H7 (cell line): ENCODE data around the gene CNTNAP3B. TPM values are rescaled to one million over a fixed set of nuclear protein-coding genes. Genes with fewer than 3 reads are reported as not detected.
"Not testable (repeated sequence)": the region's sequence is repeated elsewhere in the genome, so short reads cannot be mapped to it uniquely, and the experiment has no call there.

Experiments used
- DNase-seq: peaks from one replicate; pipeline ENCODE4 v3.0.0; 2012
- H3K27me3 ChIP-seq: 2 replicates; pipeline ENCODE4 v1.6.0; 2011; ENCODE audit warnings: mild to moderate bottlenecking, low read length; ENCODE audit not compliant: control insufficient read depth, insufficient read depth
- H3K36me3 ChIP-seq: replicated peaks from 2 replicates; pipeline ENCODE4 v1.5.1; 2011; ENCODE audit warnings: low read length; ENCODE audit not compliant: control insufficient read depth, insufficient read depth
- H3K4me3 ChIP-seq: 2 replicates; pipeline ENCODE4 v1.5.1; 2011; ENCODE audit warnings: low read depth, mild to moderate bottlenecking, control low read depth, low read length, moderate library complexity; ENCODE audit not compliant: insufficient read depth
- total RNA-seq: library from RNA; depleted of rRNA; stranded (reverse); fragments of >200 nt; shearing (Covaris generic); gene quantifications from 2 replicates; pipeline ENCODE4 v1.2.3, GENCODE V29; 2014

CNTNAP3B gene
- total RNA-seq, 1 experiment from 2014 or later = 2.0 TPM

DNA sequence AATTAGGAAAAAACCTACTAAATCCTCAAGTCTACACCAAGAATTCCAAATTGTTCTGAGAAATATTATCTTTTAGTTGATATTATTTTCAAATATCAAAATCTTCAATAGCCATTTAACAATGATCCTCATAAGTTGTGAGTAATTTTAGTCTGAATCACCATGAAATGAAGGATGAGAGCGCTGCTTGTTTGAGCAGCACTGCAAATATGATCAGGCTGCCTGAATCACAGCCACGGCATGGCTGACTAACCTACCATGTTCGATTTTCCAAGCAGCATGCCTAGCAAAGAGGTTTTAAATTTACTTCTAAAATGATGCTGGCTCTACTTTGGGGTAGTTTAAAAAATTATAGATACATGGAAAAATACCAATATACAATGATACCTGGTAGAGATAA lies 95.7 kb downstream of the CNTNAP3B start:
- not testable (repeated sequence) for DNase-seq, H3K27me3 ChIP-seq, H3K4me3 ChIP-seq, H3K36me3 ChIP-seq

DNA sequence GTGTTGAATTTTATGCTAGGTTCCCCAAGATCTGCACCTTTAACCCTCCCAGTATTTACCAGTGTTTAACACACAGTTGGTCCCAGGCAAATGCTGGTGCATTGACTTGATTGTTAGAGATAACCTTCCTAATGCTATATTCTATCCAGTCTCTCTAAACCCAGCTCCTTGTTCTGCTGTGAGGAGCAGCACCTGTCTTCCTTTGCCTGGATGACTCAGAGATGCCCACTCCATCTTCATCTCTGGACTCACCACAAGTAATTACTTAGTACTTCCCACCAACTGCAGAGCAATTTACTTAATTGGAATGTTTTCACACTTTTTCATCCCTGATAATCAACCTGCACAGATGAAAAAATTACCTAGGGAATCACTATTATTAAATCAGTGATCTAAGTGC lies 108.6 kb downstream of the CNTNAP3B start:
- not testable (repeated sequence) for H3K4me3 ChIP-seq, H3K36me3 ChIP-seq, DNase-seq, H3K27me3 ChIP-seq

DNA sequence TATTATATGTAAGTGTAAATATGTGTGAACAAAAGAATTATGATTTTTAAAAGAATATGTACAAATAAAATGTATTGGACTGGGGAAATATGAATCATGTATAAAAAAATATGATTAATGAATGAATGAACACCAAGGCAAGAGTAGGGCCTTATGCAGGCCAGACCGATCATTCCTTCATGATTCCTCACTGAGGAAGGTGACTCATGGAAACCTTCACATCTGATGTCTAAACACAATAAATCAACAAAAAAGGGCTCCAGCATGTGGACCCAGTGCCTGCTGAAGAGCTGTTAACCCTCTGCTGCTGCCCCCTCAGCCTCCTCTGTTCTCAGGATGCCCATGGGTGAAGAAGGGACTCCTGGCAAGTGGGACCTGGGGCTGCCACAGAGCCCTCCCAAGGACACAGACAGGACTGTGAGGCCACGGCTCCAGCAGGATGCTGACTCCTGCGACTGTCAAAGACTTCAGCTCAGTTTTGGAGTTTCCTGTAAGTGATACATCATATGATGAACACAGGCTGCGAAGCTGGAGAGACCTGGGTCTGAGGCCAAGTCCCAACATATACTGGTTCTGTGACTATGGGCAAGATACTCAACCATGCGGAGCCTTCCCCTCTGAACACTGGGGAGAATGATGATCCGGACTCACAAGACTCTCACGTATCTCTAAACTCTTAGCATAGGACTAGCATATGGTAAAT lies 110.9 kb downstream of the CNTNAP3B start:
- H3K27me3 ChIP-seq, DNase-seq, H3K4me3 ChIP-seq, H3K36me3 ChIP-seq: not testable (repeated sequence)

DNA sequence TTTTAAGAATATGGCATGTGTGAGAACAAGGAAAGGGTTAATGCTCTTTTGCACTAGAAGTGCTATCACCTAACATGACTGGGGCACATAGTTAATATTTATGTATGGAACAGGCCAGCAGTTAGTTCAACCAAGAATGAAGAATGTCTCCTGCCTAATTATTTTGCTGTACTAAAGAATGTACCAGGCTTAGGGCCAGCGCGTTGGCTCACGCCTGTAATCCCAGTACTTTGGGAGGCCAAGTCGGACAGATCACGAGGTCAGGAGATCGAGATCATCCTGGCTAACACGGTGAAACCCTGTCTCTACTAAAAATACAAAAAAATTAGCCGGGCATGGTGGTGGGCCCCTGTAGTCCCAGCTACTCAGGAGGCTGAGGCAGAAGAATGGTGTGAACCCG lies 114.9 kb downstream of the CNTNAP3B start:
- not testable (repeated sequence) for DNase-seq, H3K27me3 ChIP-seq, H3K4me3 ChIP-seq, H3K36me3 ChIP-seq

DNA sequence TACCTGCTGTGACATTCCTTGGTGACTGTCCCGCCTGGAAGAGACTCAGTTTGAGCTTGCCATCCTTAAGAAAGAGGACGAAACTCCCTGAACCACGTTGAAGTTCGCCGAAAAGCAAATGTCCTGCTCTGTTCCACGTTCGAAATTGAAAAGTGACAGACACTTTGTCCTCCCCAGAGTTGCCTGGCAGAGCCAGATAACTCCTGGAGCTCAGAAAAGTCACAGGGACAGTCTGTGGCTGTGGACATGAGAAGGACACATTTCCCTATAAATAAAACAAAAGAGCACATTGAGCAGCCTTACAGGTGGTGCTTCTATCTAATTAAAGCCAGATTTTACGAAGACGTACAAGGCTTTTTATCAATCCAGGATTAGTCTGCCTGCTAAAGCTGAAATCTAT lies 137.6 kb downstream of the CNTNAP3B start:
- not testable (repeated sequence) for H3K36me3 ChIP-seq, DNase-seq, H3K27me3 ChIP-seq, H3K4me3 ChIP-seq

DNA sequence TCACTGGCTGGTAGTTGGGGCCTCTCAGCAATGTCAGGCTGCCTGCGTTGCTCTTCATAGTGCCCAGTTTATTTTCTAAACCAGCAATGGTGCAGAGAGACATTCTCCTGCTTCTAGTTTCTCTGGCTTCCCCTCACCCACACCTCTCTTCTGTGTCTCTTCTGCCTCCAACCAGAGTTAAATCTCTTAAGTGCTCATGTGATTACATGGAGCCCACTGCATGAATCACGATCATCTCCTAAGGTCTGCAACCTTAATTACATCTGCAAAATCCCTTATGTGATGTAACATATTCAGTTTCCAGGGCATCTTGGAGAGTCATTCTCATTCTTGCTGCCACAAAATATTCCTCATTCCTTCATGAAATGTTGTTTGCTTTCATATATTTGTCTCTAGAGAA lies 149.0 kb downstream of the CNTNAP3B start:
- not testable (repeated sequence) for H3K36me3 ChIP-seq, DNase-seq, H3K27me3 ChIP-seq, H3K4me3 ChIP-seq

DNA sequence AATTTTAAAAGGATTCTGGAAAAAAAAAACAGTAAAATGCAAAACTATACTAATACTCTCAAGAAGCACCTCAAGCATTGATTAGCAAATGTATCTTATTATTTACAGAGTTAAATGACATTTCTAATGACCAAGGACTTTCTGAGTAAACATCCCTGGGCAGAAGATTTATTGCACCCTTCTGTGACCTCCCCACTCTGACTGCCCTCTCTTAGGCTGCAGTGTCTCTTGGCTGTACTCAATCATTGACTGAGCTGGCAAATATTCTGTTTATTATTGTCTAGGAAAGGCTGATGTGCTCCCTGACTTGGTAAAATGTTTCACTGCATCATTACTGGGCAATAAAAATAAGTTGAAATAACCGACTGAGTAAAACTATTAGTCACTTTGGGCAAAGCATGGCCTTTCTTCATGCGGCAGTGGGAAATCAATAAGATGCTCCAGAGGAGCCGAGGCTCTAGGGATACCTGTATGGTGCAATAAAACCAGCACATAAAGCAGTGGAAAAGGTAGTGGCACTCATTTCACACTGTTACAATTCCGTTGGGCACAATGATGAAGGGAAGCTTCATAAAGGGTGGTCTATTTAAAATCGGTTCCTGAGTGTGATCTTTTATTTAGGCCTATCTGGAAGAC lies 151.1 kb downstream of the CNTNAP3B start:
- not testable (repeated sequence) for H3K36me3 ChIP-seq, H3K4me3 ChIP-seq, DNase-seq, H3K27me3 ChIP-seq

DNA sequence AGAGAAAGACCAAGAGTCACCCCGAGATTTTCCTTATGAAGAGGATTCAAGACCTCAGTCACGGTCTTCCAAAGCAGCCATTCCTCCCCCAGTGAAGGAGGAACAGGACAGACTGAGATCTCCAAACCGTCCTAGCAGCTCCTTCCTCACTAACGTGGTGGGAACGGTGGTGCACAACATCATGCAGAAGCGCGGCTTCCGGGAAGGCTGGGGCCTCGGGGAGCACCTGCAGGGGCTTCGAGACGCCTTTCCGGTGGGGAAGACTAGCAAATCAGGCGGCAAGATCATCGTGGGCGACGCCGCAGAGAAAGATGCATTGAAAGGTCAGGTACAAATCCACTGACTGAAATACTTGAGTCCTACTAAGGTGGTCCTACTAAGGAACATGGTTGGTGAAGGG lies 154.3 kb downstream of the CNTNAP3B start:
- DNase-seq, H3K4me3 ChIP-seq, H3K36me3 ChIP-seq, H3K27me3 ChIP-seq: not testable (repeated sequence)

DNA sequence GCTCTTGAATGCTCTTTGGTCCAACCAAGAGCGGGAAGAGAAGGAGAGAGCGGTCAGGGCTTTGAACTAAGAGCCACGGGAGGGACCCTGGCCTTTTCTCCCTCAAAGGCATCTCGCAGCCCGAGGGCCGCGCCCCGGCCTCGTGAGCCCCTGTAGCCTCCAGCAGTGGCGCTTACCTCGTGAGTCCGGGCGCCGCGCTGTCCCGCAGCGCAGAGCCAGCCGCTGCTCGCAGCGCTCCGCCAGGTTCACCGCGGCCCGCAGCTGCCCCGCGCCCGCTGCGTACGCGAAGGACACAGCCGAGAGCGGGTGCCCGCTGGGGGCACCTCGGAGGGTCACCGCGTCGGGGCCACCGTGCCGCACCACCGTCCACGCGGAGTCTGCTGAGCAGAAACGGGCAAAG lies 176.2 kb downstream of the CNTNAP3B start:
- DNase-seq, H3K27me3 ChIP-seq, H3K4me3 ChIP-seq: not testable (repeated sequence)

DNA sequence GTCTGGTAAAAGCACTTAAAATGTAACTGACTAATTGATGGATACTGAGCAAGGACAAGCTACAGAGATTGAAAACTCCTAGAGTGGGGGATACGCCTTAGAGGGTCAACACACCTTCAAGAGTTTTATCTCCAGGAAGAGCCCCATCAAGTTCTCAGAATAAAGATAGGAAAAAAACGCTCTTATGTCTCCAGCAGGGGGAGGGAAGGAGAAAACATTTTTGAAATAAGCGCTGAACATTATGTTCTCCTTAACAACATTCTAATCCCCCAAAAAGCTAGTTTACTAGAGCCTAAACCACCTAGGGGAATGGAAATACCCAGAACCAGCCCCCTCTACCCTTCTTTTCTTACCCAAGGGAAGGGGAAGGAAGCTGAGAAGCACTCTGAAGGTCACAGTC lies 187.5 kb downstream of the CNTNAP3B start:
- H3K36me3 ChIP-seq, DNase-seq, H3K4me3 ChIP-seq, H3K27me3 ChIP-seq: not testable (repeated sequence)

More for the DNA sequence above, 176.2 kb downstream of the CNTNAP3B start:
- not testable (repeated sequence) for H3K36me3 ChIP-seq

DNA sequence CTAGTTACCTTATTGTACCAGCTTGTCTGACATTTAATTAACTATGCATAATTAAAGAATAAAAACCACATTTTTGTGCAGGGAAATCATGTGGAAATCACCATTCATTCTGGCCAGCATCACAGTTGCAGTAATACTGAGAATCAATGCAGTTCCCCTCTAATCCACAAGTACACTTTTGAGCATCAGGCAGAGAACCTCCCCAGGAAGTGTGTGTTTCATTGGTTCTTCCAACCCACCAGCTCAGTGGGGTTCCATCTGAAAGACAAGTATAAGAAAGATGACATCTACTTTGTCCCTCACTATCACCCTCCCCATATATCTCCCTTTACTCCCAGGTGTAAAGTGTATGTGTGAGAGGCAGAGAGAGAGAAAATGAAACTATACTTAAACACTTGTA lies 191.1 kb downstream of the CNTNAP3B start:
- not testable (repeated sequence) for H3K27me3 ChIP-seq, H3K36me3 ChIP-seq, H3K4me3 ChIP-seq

DNA sequence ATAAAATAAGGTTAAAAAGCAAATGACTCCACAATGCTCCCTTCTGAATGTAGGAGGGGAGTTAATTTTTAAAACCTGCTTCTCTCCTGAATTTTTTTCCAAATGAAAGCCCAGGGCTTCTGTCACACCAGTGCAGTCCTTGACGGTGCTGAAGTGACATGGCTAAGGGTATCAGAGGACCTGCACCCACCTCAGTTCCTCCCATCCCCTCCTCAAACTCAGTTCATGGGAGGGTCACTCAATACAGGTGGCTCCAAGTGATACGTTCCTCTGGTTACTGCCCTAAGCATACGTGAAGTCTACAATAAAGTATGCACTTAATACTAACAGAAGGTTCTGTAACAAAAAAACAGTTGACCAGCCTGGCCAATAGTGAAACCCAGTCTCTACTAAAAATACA lies 193.5 kb downstream of the CNTNAP3B start:
- not testable (repeated sequence) for H3K27me3 ChIP-seq, H3K4me3 ChIP-seq, DNase-seq, H3K36me3 ChIP-seq

More for the DNA sequence above, 191.1 kb downstream of the CNTNAP3B start:
- not testable (repeated sequence) for DNase-seq

DNA sequence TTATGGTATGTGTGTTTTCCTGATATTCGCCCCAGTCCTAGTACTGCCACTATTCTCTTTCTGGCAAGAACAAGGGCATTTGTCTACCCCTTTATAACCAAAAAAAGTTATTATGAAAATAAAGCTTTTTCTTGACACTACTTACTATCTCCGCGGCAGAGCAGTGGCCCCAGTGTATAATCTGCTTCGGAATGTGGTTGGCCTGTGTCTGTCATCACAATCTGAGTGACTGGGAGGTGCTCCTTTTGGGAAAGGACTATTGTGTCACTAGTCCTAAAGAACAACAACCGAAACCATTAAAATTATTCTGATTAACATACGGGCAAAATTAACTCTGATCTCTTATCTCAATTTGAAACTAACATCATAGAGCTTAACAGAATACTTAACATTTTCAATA lies 200.1 kb downstream of the CNTNAP3B start:
- not testable (repeated sequence) for H3K4me3 ChIP-seq, H3K36me3 ChIP-seq, DNase-seq

DNA sequence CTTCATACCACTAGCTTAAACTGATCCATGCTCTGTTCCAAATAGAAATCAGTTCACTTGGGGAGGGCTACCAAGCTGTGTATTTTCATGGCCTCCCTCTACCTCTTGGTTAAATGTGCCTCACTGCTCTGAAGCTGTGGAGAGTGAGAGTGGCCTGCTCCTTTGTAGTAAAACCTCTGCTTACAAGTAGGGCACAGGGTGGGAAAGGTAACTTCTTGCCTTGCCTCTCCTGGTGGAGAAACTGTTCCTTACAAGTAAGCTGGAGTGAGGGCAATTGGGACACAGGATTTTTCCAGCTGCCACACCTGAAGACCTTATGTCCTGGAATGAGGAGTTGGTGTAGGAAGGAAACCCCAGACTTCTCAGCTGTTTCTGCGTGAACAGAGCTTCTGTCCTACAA lies 211.9 kb downstream of the CNTNAP3B start:
- not testable (repeated sequence) for H3K36me3 ChIP-seq, DNase-seq, H3K27me3 ChIP-seq

More for the DNA sequence above, 200.1 kb downstream of the CNTNAP3B start:
- H3K27me3 ChIP-seq = not testable (repeated sequence)

DNA sequence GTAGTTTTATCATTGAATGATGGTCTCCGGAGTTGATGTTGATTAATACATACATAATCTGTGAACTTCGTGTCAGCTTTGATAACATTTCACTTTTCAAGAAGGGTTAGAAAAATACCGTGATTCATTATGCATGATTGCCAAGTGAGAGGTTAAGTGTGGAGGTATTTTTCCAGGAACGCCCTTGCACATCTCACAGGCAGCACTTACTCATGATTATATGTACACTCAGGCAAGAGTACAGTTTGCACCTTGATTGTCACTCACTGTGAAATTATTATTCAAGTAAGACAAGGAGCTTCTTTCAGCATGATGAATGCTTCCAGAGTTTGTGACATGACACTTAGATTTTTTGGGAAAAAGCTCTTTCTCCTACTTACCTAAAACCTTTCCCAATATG lies 223.7 kb downstream of the CNTNAP3B start:
- H3K27me3 ChIP-seq, H3K4me3 ChIP-seq, DNase-seq: not testable (repeated sequence)

More for the DNA sequence above, 211.9 kb downstream of the CNTNAP3B start:
- H3K4me3 ChIP-seq = not testable (repeated sequence)

More for the DNA sequence above, 223.7 kb downstream of the CNTNAP3B start:
- H3K36me3 ChIP-seq = not testable (repeated sequence)
